Measurements from ENCODE around the gene PIK3CA.

DNA sequence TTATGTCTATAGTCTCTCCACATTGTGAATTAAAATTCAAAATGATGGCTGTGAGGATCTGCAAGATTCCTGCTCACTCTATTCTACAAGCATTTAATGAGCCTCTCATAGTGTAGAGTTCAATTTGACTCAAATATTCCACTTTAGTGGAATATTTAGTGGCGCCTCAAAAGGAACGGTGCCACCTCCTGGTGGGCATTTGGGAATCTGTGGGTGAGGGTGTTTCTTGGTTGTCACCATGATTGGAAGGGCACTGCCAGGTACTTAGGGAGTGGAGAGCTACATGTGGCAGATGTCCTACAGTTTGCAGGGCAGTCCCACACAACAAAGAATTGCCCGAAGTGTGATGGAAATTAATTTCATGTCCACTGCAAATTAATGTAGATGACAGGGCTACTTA, 124.2 kb downstream of the PIK3CA start:
- TF ChIP-seq POLR2AphosphoS5 (IDR thresholded peaks at IDR 0.05; ENCODE audit: low read depth, low read length) = no peak
- no peak for TF ChIP-seq SPI1 (IDR thresholded peaks at IDR 0.05; ENCODE audit: low read depth, low read length)
- TF ChIP-seq POLR2A (IDR thresholded peaks at IDR 0.05; ENCODE audit: low read depth, low read length) = no peak
- no peak for TF ChIP-seq TAF1 (IDR thresholded peaks at IDR 0.05; ENCODE audit: low read depth, low read length)
- no peak for TF ChIP-seq PAX5 (IDR thresholded peaks at IDR 0.05; ENCODE audit: insufficient read depth, low read length, severe bottlenecking)
- no peak for TF ChIP-seq POU2F2 (IDR thresholded peaks at IDR 0.05; ENCODE audit: low read depth, low read length)

Data from GM12891 (cell line).